Astrocyte (in vitro differentiated cells and primary cell): ENCODE measurements around the gene CNTNAP4.

Experiments
- CTCF ChIP-seq: IDR thresholded peaks from 2 replicates; pipeline ENCODE4 v1.5.1; 2011; ENCODE audit warnings: low read depth, mild to moderate bottlenecking, inconsistent platforms, low read length, moderate library complexity; ENCODE audit not compliant: insufficient read depth
- EZH2 ChIP-seq: IDR thresholded peaks from 2 replicates; pipeline ENCODE4 v1.6.1; 2012; ENCODE audit warnings: mild to moderate bottlenecking, low read length, inconsistent platforms; ENCODE audit not compliant: insufficient read depth

- no peak for TF ChIP-seq CTCF
- no peak for TF ChIP-seq EZH2
Measured at GRCh38 chr16:76428858-76429257, 151.7 kb downstream of the CNTNAP4 start.
